Activated T-cell treated with anti-CD3 and anti-CD28 coated beads, Interleukin-2, amount 50 U/mL, for 24 hours (primary cell): ENCODE results near the gene CHD1L.
A peak's percentile ranks its signal among the peaks of the same experiment; 100 is the strongest.
"Not testable (repeated sequence)": the region's sequence is repeated elsewhere in the genome, so short reads cannot be mapped to it uniquely, and the experiment has no call there.

ENCODE experiments used
- DNase-seq: peaks from one replicate; pipeline ENCODE4 v3.0.0-alpha.2; 2020
- H3K27ac Mint-ChIP-seq: 2 replicates; pipeline ENCODE4 v1.8.0; 2020; ENCODE audit warnings: mild to moderate bottlenecking, mixed read lengths
- H3K27me3 Mint-ChIP-seq: 2 replicates; pipeline ENCODE4 v1.8.0; 2020; ENCODE audit warnings: mixed read lengths
- H3K36me3 Mint-ChIP-seq: 2 replicates; pipeline ENCODE4 v1.8.0; 2020; ENCODE audit warnings: low read depth, mixed read lengths
- H3K4me1 Mint-ChIP-seq: 2 replicates; pipeline ENCODE4 v1.8.0; 2020; ENCODE audit warnings: low read depth, mixed read lengths
- H3K4me3 Mint-ChIP-seq: 2 replicates; pipeline ENCODE4 v1.8.0; 2020; ENCODE audit warnings: mild to moderate bottlenecking, moderate library complexity, mixed read lengths
- H3K9me3 Mint-ChIP-seq: 2 replicates; pipeline ENCODE4 v1.8.0; 2020; ENCODE audit warnings: mixed read lengths

Gene CHD1L

DNA sequence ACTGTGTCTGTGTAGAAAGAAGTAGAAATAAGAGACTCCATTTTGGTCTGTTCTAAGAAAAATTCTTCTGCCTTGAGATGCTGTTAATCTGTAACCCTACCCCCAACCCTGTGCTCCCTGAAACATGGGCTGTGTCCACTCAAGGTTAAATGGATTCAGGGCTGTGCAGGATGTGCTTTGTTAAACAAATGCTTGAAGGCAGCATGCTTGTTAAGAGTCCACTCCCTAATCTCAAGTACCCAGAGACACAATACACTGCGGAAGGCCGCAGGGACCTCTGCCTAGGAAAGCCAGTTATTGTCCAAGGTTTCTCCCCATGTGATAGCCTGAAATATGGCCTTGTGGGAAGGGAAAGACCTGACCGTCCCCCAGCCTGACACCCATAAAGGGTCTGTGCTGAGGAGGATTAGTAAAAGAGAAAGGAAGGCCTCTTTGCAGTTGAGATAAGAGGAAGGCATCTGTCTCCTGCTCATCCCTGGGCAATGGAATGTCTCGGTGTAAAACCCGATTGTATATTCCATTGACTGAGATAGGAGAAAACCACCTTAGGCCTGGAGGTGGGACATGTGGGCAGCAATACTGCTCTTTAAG lies 2.3 kb upstream of the CHD1L start:
- H3K4me1 Mint-ChIP-seq: peaks cover 18% of the 10 kb centered on the region
- H3K36me3 Mint-ChIP-seq: peaks cover 13% of the 10 kb centered on the region
- H3K27ac Mint-ChIP-seq, DNase-seq, H3K4me3 Mint-ChIP-seq, H3K27me3 Mint-ChIP-seq, H3K9me3 Mint-ChIP-seq: not testable (repeated sequence)

DNA sequence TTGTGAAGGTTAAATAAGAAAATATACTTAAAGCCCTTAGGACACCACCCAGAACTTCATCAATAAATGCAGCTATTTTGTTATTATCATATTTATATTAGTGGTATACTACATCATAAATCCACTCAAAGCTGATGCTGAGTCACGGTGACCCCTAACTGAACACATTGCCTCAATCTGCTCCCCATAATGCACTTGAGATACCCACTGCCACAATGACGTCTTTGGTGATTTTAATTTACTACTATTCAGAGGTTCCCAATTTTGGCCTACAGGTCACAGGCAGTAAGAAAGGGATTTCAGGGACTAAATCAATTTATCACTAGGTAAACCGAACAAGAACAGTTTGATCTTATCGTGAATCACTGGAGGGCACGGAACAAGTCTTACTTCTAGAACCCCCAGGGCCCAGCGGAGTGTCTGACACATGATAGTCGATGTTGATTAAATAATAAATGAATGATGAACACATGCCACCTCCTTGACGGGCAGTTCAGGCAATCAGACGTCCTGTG lies 493 bp upstream of the CHD1L start:
- H3K27ac Mint-ChIP-seq: peak overlapping the region; percentile 86
- peak overlapping the region; percentile 94 for H3K4me3 Mint-ChIP-seq
- H3K9me3 Mint-ChIP-seq: no peaks in the 10 kb centered on the region
- H3K27me3 Mint-ChIP-seq: no peaks in the 10 kb centered on the region
- peaks cover 33% of the 10 kb centered on the region for H3K4me1 Mint-ChIP-seq
- H3K36me3 Mint-ChIP-seq: peaks cover 23% of the 10 kb centered on the region
- DNase-seq: no peak

DNA sequence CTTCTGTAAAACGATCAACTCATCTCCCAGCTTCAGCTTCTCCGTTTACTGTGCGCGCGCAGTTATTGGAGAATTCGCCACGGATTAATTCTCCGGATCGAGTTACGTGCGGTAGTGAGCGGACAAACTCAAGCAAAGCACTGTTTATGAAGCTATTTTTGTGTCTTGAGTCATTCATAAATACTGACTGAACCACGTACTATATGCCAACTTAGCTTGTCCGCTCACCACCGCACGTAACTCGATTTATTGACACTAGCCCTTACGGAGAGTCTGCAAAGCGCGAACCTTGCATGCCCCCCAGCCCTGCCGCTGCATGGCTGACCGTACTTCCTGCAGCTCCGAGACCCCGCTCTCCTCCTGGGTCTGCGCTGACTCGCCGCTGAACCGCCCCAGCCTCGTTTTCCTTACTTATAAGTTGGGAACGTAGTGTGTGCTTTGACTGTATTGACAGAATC lies 773 bp downstream of the CHD1L start:
- H3K27ac Mint-ChIP-seq: peak overlapping the region; percentile 86
- no peak for DNase-seq
- peaks cover 43% of the 10 kb centered on the region for H3K4me1 Mint-ChIP-seq
- peaks cover 29% of the 10 kb centered on the region for H3K36me3 Mint-ChIP-seq
- H3K27me3 Mint-ChIP-seq: no peaks in the 10 kb centered on the region
- no peaks in the 10 kb centered on the region for H3K9me3 Mint-ChIP-seq
- H3K4me3 Mint-ChIP-seq: peak overlapping the region; percentile 94

DNA sequence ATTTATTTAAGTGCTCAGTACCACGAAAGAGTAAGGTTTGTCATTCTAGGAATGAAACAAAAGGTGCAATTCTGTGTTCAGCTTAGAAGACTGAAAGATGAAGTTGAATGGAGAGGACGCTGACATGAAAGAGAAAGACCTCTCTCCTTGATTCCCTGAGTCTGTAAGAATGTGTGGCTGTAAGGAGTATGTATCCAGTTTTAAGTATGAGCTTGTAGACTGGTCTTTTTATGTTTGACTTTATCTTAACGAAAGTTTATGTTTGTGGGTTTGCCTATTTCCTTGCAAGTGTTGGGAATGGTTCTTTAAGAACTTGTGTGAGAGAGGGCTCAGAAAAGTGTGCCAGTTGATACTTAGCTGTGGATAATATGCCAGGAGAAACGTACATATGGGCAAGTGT lies 1.4 kb downstream of the CHD1L start:
- Mint-ChIP-seq H3K4me3 (peak overlapping the region; percentile 94), H3K9me3 (no peaks in the 10 kb centered on the region), H3K4me1 (peaks cover 48% of the 10 kb centered on the region), H3K27ac (no peak overlapping the region), H3K27me3 (no peaks in the 10 kb centered on the region), H3K36me3 (peaks cover 29% of the 10 kb centered on the region)
- DNase-seq: no peak

DNA sequence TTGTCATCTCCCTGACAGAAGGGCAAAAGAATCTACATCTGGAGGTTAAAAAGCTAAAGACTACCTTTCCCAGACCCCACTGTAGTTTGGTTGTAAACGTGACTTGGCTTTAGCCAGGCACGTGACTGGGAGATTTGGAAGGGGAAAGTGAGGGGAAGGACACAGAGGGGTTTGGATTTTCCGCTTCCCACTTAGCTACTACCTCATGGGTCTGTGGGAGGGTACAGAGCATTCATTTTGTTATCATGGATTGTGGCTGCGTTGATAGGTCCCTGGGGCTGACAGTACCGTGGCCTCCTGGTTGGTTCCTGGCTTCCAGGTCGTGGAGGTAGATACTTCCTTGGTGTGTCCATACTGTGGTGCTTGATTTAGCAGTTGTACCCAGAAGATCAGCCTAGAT lies 2.6 kb downstream of the CHD1L start:
- H3K4me3 Mint-ChIP-seq: peak overlapping the region; percentile 49
- H3K27me3 Mint-ChIP-seq: no peaks in the 10 kb centered on the region
- H3K27ac Mint-ChIP-seq: peak overlapping the region; percentile 32
- H3K9me3 Mint-ChIP-seq: no peaks in the 10 kb centered on the region
- H3K4me1 Mint-ChIP-seq: peaks cover 57% of the 10 kb centered on the region
- DNase-seq: no peak
- H3K36me3 Mint-ChIP-seq: peaks cover 29% of the 10 kb centered on the region

DNA sequence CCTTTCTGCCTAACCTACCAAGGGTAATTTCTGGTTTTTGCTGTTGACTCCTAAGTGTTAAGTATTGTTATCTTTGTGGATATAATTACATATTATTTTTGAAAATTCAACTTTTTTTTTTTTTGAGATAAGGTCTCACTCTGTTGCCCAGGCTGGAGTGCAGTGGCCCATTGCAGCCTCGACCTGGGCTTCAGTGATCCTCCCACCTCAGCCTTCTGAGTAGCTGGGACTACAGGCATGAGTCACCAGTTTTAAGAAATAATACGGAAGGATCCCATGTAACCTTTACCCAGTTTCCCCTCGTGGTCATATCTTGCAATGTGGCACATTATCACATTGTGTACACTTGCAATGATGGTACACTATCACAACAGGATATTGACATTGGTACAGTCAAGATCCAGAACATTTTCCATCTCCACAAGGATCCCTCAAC lies 3.1 kb downstream of the CHD1L start:
- H3K27ac Mint-ChIP-seq: peak overlapping the region; percentile 7
- H3K9me3 Mint-ChIP-seq: no peaks in the 10 kb centered on the region
- H3K27me3 Mint-ChIP-seq: no peaks in the 10 kb centered on the region
- H3K4me1 Mint-ChIP-seq: peaks cover 60% of the 10 kb centered on the region
- DNase-seq: no peak
- no peak overlapping the region for H3K4me3 Mint-ChIP-seq
- peaks cover 29% of the 10 kb centered on the region for H3K36me3 Mint-ChIP-seq

DNA sequence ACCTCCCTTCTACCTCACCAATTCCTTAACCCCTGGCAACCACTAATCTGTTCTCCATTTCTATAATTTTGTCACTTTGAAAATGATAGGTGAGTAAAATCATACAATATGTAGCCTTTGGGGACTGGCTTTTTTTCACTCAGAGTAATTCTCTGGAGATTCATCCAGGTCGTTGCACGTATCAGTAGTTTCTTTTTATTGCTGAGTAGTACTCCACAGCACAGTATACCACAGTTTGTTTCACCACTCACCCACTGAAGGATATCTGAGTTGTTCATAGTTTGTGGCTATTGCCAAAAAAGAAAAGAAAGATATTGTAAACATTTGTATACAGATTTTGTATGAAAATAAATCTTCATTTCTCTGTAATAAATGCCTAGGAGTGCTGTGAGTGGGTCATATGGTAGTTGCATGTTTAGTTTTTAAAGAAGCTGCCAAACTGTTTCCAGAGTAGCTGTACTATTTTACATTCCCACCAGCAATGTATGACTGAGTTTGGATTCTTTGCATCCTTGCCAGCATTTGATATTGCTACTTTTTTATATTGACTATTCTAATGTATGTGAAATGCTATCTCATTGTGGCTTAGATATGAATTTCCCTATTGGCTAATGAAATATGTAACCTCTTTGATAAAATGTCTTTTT lies 3.7 kb downstream of the CHD1L start:
- Mint-ChIP-seq H3K9me3 (no peaks in the 10 kb centered on the region), H3K36me3 (peaks cover 32% of the 10 kb centered on the region), H3K4me1 (peaks cover 60% of the 10 kb centered on the region), H3K4me3 (no peak overlapping the region), H3K27ac (peak overlapping the region; percentile 7), H3K27me3 (no peaks in the 10 kb centered on the region)
- DNase-seq: no peak

DNA sequence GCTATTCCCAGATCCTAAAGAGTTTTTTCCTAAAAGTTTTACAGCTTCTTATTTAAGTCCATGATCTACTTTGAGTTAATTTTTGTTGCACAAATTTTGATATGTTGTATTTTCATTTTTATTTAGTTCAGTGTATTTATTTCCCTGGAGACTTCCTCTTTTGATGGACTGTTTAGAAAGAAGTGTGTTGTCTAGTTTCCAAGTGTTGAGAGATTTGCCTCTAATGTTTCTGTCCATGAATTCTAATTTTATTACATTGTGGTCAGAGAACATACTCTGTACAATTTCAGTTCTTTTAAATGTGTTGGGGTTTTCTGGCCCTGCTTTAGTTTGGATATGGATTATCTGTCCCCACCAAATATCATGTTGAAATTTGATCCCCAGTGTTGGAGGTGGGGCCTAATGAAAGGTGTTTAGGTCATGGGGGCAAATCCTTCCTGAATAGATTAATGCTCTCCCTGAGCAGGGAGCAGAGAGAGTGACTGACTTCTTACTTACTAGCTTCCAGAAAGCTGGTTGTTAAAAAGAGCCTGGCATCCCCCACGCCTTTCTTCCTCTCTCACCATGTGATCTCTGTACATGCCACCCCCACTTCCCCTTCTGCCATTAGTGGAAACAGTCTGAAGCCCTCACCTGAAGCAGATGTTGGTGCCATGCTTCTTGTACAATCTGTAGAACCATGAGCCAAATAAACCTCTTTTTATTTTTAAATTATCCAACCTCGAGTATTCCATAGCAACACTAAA lies 4.6 kb downstream of the CHD1L start:
- Mint-ChIP-seq H3K27ac (peak overlapping the region; percentile 2), H3K4me3 (no peak overlapping the region), H3K9me3 (no peaks in the 10 kb centered on the region), H3K4me1 (peaks cover 61% of the 10 kb centered on the region), H3K27me3 (no peaks in the 10 kb centered on the region), H3K36me3 (peaks cover 35% of the 10 kb centered on the region)
- no peak for DNase-seq

DNA sequence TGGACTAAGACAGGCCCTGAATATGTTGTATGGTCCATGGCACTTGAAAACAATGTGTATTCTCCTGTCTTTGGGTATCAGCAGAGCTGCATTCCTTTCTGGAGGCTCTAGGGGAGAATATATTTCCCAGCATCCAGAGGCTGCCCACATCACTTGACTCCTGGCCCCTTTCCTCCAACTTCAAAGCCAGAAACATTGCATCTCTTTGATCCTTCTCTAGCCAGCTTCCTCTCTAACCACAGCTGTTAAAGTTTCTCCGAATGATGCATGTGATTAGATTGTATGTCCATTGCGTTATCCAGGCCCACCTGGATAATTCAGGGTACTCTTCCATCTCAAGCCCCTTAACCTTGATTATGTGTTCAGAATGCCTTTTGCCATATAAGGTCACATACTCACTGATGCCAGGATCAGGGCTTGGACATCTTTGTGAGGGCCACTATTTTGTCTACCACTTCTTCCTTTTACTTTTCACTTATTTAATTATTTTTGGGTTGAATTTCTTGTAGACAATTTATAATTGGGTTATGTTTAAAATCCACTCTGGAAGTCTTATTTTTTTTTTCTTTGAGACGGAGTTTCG lies 5.3 kb downstream of the CHD1L start:
- peaks cover 41% of the 10 kb centered on the region for H3K36me3 Mint-ChIP-seq
- H3K4me1 Mint-ChIP-seq: peaks cover 59% of the 10 kb centered on the region
- no peaks in the 10 kb centered on the region for H3K27me3 Mint-ChIP-seq
- DNase-seq: no peak
- no peak overlapping the region for H3K27ac Mint-ChIP-seq
- no peak overlapping the region for H3K4me3 Mint-ChIP-seq
- no peaks in the 10 kb centered on the region for H3K9me3 Mint-ChIP-seq

DNA sequence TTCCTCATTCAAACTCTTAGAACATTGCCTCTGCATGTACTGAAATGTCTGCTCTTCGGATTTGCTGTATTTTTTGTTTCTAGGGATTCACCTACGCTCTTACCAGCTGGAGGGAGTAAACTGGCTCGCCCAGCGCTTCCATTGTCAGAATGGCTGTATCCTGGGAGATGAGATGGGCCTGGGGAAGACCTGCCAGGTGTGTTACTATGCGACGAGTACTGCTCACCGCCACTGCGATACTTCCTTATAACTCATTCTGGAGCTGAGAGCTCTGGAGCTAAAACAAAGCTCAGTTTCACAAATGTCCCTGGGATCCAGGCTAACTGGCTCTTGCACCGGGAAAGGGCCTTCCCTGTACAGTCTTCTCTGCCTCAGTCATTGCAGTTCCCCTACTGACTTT lies 10.1 kb downstream of the CHD1L start:
- Mint-ChIP-seq H3K4me1 (peaks cover 27% of the 10 kb centered on the region), H3K9me3 (no peaks in the 10 kb centered on the region), H3K36me3 (peaks cover 57% of the 10 kb centered on the region), H3K27ac (no peak overlapping the region), H3K27me3 (no peaks in the 10 kb centered on the region), H3K4me3 (no peak overlapping the region)
- no peak for DNase-seq

DNA sequence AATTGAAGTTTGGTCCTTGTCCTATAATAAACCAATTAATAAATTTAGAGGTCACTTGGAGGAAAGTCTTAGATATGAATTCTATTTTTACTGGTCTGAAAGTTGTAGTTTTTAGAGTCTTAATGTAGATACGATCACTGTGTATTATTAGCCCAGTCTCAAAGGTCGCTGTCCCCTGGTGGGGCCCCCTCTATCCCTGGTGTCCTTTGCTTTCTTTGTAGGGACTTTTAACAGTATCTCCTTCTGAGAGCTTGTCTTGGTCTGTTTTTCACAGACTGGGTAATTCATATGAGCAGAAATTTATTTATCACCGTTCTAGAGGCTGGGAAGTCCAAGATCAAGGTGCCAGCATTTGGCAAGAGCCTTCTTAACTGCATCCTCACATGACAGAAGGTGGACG lies 18.5 kb downstream of the CHD1L start:
- no peak overlapping the region for H3K4me3 Mint-ChIP-seq
- peaks cover 89% of the 10 kb centered on the region for H3K36me3 Mint-ChIP-seq
- no peaks in the 10 kb centered on the region for H3K9me3 Mint-ChIP-seq

DNA sequence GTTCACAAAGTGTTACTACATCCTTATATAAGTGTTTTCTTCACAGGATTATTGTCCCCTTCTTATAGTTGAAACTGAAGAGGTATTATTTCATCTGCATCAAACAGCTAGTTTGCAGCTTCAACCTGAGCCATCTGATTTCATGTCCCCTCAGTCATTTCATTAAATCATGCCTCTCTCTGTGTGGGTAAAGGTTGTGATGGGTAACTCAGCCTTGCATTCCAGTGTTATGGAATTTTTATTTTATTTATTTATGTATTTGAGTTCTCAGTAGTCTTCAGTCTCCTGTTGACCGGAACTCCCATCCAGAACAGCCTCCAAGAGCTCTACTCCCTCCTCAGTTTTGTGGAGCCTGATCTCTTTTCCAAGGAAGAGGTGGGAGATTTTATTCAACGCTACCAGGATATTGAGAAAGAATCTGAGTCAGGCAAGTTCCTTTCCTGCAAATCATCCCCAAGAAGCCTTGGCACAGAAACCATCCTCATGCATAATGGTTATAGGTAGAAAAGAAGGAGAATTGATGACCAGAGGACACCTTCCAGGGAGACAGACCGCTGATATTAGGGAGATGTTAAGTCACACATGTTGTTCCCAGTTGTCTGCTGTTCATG lies 21.8 kb downstream of the CHD1L start:
- Mint-ChIP-seq H3K27me3 (no peaks in the 10 kb centered on the region), H3K9me3 (no peaks in the 10 kb centered on the region), H3K27ac (no peak overlapping the region), H3K36me3 (peaks cover 96% of the 10 kb centered on the region), H3K4me3 (no peak overlapping the region), H3K4me1 (no peaks in the 10 kb centered on the region)
- DNase-seq: no peak

More for the DNA sequence above, 18.5 kb downstream of the CHD1L start:
- no peak for DNase-seq
- Mint-ChIP-seq H3K27ac (no peak overlapping the region), H3K4me1 (no peaks in the 10 kb centered on the region), H3K27me3 (no peaks in the 10 kb centered on the region)

DNA sequence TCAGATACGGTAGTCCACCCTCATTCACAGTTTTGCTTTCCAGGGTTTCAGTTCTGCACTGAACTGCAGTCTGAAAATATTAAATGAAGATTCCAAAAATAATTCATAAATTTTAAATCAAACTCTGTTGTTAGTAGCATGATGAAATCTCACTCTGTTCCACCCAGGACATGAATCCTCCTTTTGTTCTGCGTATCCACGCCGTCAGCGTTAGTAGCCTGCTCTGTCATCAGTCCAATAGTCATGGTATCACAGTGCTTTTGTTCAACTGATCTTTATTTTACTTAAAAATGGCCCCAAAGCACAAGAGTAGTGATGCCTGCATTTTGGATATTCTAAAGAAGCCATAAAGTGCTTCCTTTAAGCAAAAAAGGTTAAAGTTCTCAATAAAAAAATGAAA lies 23.9 kb downstream of the CHD1L start:
- Mint-ChIP-seq H3K4me1 (no peaks in the 10 kb centered on the region), H3K36me3 (peaks cover 95% of the 10 kb centered on the region), H3K27me3 (no peaks in the 10 kb centered on the region), H3K9me3 (no peaks in the 10 kb centered on the region), H3K27ac (no peak overlapping the region), H3K4me3 (no peak overlapping the region)
- no peak for DNase-seq

DNA sequence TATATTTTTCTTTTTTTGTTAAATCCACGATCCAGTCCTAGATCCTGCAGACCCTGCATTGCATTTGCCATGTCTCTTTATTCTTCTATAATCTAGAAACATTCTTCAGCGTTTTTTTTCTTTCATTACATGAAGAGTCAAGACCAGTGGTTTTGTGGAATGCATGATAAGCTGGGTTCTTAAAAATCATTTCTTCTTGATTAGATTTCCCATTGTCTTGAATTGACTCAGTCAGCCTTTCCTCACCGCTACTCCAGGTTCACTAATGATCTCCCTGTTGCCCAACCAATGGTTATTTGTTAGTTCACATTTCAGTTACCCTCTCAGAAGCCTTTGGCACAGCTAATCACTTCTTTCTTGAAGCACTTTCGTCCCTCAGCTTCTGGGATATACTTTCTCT lies 25.2 kb downstream of the CHD1L start:
- H3K4me3 Mint-ChIP-seq: no peak overlapping the region
- H3K4me1 Mint-ChIP-seq: no peaks in the 10 kb centered on the region
- no peaks in the 10 kb centered on the region for H3K27me3 Mint-ChIP-seq
- no peak overlapping the region for H3K27ac Mint-ChIP-seq
- peaks cover 96% of the 10 kb centered on the region for H3K36me3 Mint-ChIP-seq
- H3K9me3 Mint-ChIP-seq: no peaks in the 10 kb centered on the region
- DNase-seq: no peak
